Pulmonary artery endothelial cell (primary cell): ENCODE results near the gene XCR1. TPM values are rescaled to one million over a fixed set of nuclear protein-coding genes. Genes with fewer than 3 reads are reported as not detected.

ENCODE experiments used
- total RNA-seq: library from RNA; depleted of rRNA; stranded (reverse); fragments of >200 nt; gene quantifications from 2 replicates; pipeline ENCODE4 v1.2.3, GENCODE V29; 2014

XCR1 gene
- total RNA-seq, 1 donor from 2014 or later: not detected

Other genes with a start within 250 kb of the XCR1 start
- not detected in 2 replicates for gene SLC6A20, start 230.9 kb downstream of the XCR1 start, total RNA-seq
- 8.4 and 11.9 TPM in 2 replicates for gene LZTFL1, start 185.4 kb downstream of the XCR1 start, total RNA-seq
- not detected in 2 replicates for gene CCR9, start 140.9 kb downstream of the XCR1 start, total RNA-seq
- gene CXCR6, start 84.0 kb downstream of the XCR1 start, total RNA-seq: not detected in 2 replicates
- gene FYCO1, start 31.7 kb downstream of the XCR1 start, total RNA-seq: 21.2 and 22.6 TPM in 2 replicates
- gene CCR1, start 180.8 kb upstream of the XCR1 start, total RNA-seq: not detected in 2 replicates
- gene CCR3, start 215.0 kb upstream of the XCR1 start, total RNA-seq: not detected in 2 replicates